ENCODE results near the gene VAV1.
"Not testable (repeated sequence)": the region's sequence is repeated elsewhere in the genome, so short reads cannot be mapped to it uniquely, and the experiment has no call there.

The VAV1 gene

DNA sequence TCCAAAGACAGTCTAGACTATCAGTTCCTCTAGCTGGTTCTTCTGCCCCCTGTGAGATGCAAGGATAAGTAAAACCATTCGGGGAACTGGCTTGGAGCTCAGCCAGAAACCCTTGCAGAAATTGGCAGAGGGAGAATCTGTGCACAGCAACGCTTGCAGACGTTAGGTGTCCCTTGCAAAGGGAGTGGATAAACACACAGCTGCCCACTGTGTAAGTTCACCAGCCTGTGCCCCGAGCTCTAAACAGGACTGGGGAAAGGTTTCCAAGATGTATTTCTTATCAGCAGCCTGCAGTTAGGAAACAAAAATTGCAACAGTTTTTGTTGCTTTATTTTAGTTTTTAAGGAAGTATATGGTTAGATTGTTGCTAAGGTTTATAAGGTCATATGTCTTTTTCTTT lies 95.8 kb downstream of the VAV1 start:
- intact Hi-C loops (cut with DNase I), result no loop called here
- DNase-seq, result peak in 3 of 10 donors; percentile 11 to 33 (median 21)

DNA sequence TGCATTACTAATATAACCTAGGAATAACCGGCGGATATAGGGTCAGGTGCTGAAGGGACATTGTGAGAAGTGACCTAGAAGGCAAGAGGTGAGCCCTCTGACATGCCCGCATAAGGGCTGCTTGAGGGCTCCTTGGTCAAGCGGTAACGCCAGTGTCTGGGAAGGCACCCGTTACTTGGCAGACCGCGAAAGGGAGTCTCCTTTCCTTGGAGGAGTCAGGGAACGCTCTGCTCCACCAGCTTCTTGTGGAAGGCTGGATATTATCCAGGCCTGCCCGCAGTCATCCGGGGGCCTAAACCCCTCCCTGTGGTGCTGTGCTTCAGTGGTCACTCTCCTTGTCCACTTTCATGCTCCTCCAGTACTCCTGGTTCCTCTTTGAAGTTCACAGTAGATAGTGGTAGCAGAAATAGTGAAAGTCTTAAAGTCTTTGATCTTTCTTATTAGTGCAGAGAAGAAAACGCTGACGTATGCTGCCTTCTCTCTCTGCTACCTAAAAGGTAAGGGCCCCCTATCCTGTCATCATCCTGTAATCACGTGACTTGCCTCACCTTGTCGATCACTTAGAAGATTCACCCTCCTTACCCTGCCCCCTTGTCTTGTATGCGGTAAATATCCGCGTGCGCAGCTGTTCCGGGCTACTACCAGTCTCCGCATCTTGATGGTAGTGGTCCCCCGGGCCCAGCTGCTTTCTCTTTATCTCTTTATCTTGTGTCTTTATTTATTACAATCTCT lies 96.8 kb downstream of the VAV1 start:
- DNase-seq; intact Hi-C loops (cut with DNase I): not testable (repeated sequence)

DNA sequence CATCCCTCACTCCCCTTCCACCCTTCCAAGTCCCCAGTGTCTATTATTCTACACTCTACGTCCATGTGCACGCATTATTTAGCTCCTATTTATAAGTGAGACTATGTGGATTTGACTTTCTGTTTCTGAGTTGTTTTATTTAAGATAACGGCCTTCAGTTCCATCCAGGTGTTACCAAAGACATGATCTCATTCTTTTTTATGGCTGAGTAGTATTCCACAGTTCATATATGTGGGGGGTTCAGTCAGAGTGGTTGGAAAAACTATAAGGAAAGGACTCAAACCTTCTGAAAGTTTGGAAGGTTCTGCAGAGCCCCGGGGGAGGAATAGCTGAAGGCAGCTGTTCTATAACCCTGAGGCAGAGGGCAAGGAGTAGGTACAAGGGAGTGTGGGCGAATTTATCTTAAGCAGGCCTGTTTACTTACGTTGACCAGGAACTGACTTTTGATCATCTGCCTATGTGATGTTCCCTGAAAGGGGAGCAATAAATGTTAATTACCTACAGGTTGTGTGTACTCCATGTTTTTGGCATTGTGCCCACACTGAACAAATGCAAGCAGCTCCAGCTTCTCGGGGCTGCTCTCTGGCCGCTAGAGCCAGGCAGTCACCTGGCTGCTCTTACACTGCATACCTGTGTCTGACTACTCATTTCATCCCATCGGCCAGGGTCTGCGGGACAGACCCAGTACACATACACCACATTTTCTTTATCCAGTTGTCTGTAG lies 101.4 kb downstream of the VAV1 start:
- intact Hi-C loops (cut with DNase I), result no loop called here
- DNase-seq, result no peak

DNA sequence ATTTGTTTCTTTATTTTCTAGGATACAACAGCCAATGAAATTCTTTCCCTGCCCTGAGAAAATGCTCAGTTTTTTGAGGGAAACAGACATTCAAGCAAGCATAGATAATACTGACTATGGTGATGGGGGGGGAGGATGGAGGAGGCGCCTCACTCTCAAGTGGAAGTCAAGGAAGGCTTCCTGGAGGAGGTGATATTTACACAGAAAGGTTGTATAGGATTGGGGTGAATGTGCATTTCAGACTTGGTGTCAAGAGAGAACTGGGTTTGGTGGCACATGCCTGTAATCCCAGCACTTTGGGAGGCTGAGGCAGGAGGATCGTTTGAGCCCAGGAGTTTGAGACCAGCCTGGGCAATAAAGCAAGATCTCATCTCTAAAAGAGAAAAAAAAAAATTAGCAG lies 102.7 kb downstream of the VAV1 start:
- intact Hi-C loops (cut with DNase I), result no loop called here
- no peak for DNase-seq

DNA sequence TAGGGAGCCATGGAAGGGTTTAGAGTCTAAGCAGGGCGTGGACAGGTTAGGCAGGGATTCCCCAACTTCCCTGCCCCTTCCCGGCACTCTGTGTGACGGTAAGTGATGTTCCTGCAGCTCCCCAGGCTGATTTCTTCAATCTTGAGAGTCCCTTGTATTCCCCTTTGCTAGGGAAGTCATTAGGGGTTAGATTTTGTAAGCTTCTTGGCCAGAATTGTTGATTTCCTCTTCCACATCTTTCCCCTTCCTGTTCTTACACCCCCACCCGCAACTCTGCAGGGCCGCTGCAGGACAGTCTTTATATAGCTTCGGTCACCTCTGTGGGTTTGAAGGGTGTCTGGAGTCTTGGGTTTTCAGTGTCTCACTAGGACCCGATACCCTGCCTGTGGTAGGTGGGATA lies 104.2 kb downstream of the VAV1 start:
- no peak for DNase-seq
- intact Hi-C loops (cut with DNase I), result no loop called here

DNA sequence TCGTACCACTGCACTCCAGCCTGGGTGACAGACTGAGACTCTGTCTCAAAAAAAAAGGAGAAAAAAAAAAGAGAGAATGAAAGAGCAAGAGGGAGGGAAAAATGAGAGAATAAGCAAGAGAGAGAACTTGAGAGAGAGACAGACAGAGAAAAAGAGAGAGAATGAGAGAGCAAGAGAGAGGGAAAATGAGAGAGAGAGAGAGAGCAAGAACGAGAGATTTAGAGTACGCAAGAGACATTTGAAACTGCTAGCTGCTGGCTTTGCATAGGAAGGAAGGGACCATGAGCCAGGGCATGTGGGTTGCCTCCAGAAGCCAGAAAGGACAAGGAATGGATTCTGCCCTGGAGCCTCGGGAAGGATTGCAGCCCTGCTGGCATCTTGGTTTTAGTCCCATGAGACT lies 105.3 kb downstream of the VAV1 start:
- intact Hi-C loops (cut with DNase I), result no loop called here
- no peak for DNase-seq

DNA sequence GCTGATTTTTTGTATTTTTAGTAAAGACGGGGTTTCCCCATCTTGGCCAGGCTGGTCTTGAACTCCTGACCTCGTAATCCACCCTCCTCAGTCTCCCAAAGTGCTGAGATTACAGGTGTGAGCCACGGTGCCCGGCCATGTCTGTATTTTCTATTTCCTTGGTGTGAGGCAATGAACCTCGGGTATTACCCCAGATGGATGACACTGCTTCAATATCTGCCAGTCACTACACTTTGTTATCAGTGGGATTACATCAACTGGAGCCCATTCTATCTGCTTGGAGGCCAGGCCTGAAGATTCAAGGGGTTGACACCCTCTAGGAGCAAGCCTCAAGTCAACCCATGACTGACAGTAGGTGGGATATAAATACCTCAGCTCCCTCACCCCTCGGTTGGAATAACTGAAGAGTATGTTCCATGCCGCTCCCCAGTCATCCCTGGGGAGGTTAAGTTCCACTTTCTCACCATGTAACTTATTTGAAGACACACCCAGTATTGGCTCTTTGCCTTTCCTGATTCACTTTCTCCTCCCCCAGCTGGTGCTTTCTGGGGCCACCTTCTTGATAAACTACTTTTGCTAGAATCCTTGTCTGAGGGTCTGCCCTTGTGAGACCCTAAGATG lies 113.9 kb downstream of the VAV1 start:
- intact Hi-C loops (cut with DNase I), result no loop called here
- no peak for DNase-seq

DNA sequence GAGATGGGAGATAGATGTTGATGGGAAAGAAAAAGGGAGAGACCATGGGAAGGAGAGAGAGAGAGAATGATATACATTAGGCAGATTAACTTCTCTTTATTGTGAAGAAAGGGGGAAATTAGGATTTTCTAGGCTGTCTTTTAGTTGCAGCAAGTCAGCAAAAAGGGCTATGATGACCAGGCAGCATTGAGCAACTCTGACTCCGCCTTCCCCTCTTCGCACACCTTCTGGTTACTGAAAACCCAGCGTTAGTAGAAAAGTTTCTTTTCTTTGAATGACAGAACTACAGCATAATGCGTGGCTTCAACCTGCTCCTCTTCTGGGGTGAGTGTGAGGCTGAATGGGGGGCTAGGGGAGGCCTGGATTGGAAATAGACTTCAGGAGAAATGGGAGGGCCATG lies 114.8 kb downstream of the VAV1 start, which contains the start of gene ADGRE1:
ADGRE1 (plus strand) TSS at position 264 of the 400 bp plus-strand sequence; CDS start at position 294, 30 bp downstream.
- no peak for DNase-seq
- intact Hi-C loops (cut with DNase I), result no loop called here

DNA sequence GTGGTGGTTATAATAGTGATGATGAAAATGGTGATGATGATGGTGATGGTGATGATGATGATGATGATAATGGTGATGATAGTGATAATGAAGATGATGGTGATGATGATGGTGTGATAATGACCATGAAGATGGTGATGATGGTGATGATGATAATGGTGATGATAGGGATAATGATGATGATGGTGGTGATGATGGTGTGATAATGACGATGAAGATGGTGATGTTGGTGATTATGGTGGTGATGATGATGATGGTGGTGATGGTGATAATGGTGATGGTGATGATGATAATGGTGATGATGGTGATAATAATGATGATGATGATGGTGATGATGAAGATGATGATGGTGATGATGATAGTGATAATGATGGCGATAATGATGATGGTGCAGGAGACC lies 116.5 kb downstream of the VAV1 start:
- intact Hi-C loops (cut with DNase I), result no loop called here

DNA sequence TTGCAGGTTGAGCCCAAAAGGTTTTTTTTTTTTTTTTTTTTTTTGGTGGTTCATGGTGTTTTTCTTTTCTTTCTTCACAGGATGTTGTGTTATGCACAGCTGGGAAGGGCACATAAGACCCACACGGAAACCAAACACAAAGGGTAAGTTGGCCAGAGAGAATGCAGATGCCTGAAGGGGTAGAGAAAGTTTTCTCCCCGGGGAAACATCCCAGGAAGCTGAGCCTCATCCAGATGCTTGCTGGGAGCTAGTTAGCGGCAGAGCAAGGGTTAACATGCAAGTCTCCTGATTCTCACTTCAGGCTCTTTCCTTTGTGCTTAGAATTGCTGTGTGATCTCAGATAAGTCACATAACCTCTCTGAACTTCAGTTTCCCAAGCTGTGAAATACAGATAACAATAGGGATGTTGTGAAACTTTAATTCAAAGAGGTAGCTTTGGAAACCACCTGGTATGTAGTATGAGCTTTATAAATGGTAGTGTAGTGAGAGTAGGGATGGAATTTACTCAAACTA lies 117.9 kb downstream of the VAV1 start:
- DNase-seq, result no peak
- intact Hi-C loops (cut with DNase I), result no loop called here

More for the DNA sequence above, 116.5 kb downstream of the VAV1 start:
- no peak for DNase-seq

DNA sequence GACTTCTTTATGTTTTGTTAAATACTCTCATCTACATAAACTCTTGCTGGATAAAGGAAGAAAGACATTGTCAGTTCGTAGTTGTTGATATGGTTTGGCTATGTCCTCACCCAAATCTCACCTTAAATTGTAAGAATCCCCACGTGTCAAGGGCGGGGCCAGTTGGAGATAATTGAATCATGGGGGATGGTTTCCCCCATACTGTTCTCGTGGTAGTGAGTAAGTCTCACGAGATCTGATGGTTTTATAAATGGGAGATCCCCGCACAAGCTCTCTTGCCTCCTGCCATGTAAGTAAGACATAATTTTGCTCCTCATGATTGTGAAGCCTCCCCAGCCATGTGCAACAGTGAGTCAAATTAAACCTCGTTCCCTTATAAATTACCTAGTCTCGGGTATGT lies 118.4 kb downstream of the VAV1 start:
- intact Hi-C loops (cut with DNase I), result no loop called here
- DNase-seq, result no peak

DNA sequence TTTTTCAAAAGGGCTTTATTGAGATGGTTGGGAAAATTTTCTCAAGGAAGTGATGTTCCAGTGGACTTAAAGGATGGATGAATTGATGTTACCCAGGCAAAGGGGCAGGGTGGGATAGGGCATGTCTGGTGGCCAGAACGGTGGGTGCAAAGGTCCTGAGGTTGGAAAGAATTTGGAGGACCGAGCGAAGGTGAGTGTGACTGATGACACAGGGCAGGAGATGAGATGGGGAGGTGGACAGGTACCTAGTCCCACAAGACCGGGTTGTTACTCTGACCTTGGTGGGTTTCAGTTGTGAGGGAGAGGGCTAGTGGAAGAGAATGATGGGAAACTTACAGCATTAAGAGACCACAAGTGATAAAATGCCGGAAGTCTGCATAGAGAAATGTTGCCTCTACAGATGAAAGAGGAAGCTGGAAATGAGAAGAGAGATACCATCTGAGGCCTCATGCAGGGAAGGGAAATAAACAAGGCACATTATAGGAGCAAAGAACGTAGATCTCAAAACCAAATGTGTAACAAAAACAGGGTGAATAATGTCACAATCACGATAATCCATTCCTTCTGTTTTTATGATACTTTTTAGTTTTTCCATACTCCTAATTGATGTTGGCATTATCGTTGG lies 119.4 kb downstream of the VAV1 start:
- intact Hi-C loops (cut with DNase I), result no loop called here
- DNase-seq, result no peak

DNA sequence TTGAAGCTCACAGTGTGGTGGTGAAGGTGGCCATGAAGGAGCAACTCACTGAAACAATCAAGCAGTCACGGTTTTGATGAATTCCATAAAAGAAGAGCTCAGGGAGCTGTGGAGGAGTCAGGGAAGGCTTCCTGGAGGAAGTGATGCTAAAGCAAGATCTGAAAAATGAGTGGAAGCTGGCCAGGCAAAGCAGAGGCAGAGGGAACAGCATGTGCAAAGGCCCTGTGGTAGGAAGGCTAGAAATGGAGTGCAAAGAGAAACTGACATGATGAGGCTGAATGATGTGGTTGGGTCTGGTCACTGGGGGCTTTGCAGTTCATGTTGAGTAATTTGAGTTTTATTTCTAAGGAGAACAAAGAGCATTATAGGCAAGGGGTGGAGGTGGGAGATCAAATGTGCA lies 121.8 kb downstream of the VAV1 start:
- no peak for DNase-seq
- intact Hi-C loops (cut with DNase I), result no loop called here

DNA sequence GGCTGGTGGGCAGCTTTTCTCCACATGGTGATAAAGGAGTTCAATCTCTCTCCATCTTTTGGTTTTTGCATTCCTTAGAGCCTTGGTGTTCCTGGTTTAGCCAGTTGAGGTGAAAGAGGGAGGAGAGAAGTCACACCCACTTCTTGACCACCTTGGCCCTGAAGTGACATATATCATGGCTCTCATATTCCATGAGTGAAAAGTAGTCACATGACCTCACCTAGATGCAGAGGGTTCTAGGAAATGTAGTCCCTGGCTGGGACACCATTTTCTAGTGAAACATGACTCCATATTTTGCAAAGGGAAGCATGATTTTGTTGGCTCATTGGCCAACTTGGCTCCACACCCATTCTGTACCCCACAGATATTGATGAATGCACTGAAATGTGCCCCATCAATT lies 130.9 kb downstream of the VAV1 start:
- intact Hi-C loops (cut with DNase I), result no loop called here
- no peak for DNase-seq

DNA sequence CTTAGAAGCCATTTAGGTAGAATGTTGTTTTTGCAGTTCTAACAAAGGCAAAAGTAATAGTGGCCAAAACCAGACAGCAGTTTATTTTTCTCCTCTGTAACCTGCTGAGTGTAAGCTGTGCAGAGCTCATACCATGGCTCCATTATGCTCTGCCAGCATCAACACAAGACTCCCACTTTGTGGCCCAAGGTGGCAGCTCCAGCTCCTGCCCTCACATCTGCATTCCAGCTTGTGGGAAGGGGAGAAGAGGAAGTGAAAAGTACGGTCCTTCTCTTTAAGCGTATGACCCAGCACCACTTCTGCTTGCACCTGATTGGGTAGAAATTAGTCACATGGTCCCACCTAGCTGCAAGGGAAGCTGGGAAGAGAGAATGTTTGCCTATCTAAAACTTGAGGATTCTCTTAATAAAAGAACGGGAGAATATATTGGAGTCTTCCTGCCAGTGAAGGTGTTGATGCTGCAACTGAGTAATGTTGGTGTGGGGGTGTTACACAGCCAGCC lies 134.1 kb downstream of the VAV1 start:
- DNase-seq, result no peak
- intact Hi-C loops (cut with DNase I), result no loop called here

Data from posterior cingulate gyrus (tissue), 11 donors.